NCI-H1105 (cell line): ENCODE data around the gene NLRC3.

Experiments used
- DNase-seq: peaks from one replicate; lab custom pipeline; 2025; lab: John Stamatoyannopoulos, UW

The NLRC3 gene

DNA sequence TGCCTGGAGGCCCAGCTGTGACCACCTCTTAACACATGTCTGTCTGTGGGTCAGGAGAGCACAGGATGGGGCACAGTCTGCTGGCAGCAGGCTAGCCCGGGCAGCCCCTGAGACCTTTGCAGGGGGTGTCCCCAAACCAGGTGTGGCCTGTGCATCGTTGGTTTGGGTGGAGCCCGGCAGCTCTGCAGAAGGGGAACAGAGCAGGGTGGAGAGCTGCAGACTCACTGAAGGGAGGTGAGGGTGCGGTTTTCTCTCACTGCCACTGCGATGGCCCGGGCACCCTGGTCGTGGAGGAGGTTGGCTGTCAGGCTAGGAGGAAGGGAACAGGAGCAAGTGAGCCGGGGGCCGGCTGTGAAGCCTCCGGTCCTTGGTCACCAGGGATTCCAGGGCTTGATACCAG, 28.8 kb downstream of the NLRC3 start:
- DNase-seq = no peak

GRCh38 chr16:3546986-3547682, 30.1 kb downstream of the NLRC3 start:
- DNase-seq = no peak

DNA sequence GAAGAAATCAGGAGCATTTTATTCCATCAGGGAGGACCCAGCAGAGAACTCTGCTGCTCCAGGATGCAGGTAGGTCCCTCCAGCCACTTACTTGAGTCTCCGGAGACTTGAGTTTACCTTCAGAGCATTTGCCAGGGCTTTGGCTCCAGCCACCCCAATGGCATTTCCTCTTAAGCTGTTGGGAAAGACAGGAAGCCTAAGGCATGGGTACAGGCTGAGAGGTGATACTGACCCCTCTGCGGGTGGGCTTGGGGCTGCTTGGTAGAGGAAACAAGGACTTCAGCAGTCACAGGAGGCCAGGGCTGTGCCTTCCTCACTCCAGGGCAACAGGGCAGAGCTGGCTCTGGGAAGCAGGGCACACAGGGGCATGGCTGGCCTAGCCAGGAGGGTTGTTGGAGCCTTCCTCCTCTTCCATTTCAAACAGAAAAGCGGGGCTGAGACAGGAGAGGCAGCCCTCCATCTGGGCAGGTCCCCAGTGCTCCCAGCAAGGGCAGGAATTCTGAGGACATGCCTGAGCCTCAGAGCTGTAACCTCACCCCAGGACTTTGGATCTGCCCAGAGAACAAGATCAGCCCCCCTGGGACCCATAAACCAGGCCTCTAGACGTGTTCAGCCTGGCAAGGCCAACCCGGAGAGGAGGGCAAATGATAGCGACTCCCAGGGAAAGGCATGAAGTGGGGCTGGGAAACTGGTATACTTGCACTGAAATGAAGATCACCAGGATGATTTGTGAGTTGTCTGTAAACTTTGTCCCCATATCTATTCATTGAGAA, 34.4 kb downstream of the NLRC3 start:
- DNase-seq = no peak

DNA sequence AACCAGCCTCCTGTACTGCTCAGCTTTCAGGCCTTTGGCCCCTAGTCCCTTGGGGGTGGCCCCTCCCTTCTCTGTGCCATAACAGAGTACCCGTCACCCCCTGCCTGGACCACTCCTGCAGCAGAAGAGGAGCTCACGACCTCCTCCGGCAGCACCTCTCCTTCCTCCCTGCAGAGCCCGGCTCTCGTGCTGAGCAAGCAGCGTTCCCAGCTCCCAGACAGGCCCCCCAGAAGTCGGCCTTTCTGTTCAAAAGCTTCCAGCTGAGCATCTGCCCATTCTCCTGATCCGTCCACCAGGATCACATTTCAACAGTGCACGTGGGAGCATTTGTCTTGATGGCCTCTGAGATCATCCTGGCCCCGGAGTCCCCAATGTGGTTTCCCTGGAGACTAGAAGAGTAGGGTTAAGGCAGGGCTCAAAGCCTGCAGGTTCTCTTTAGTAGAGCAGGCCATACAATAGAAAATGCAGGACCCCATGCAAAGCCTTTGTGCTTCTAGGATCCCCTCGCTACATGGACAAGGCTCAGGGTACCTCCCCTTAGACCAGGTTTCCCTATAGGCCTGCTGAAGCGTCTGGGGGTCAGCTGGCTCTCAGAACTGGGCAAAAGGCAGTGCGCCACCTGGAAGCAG, 35.6 kb downstream of the NLRC3 start:
- DNase-seq = no peak

DNA sequence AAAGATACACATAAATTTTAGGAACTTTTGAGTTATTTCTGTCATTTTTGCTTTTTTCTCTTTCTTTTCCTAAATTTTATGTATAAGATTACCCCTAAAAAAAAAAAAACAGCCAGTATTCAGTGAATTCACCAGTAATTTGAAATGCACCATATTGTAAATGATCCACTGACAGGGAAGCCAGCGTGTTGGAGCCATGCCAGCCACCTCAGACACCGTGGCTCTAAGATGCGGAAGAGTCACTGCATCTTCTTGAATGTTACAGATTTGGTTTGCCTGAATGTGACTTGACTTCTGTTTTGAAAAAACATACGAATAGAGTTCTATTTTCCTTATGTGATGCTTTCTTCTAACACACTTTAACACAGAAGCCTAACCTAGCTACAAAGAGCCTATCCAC, 39.0 kb downstream of the NLRC3 start:
- no peak for DNase-seq

DNA sequence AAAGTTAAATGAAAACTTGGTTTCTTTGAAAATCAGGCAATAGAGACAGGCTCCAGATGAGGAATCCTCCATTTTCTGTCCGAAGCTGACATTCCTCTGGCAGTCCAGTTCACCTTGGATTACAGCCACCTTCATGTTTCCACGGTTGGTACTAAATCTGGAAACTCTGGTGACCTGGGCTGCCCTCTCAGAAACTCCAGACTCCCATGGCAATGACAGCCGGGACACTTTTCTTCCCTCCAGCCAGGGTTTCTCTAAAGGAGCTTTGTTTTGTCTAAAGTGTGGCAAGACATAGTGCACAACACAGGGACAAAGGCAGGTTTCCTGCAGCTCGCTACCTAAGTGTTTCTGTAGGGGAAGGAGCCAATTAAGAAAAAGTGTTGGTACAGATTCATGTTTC, 40.4 kb downstream of the NLRC3 start:
- DNase-seq = no peak

- no peak for DNase-seq
Observed at GRCh38 chr16:3536271-3536731, 40.9 kb downstream of the NLRC3 start.

- DNase-seq = no peak
Observed at GRCh38 chr16:3534126-3534525, 43.1 kb downstream of the NLRC3 start.

DNA sequence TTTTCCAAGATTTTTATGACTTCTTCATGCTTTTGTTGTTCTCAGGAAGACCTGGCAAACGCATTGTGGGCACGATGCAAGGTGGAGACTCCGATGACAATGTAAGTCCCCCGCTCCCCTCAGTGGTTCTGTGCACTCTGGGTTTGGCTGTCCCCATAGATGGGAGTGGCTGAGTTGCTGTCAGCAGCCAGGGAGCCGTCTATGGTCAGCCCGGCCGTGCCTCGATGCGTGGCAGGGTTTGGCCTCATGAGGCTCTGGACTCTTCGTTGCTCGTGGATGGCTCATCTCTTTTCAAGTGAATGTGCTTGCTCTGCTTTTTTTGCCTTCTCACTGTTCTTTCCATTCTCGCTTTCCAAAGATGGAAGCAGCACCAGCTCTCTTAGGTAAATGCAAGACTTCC, 44.5 kb downstream of the NLRC3 start:
- DNase-seq = no peak

DNA sequence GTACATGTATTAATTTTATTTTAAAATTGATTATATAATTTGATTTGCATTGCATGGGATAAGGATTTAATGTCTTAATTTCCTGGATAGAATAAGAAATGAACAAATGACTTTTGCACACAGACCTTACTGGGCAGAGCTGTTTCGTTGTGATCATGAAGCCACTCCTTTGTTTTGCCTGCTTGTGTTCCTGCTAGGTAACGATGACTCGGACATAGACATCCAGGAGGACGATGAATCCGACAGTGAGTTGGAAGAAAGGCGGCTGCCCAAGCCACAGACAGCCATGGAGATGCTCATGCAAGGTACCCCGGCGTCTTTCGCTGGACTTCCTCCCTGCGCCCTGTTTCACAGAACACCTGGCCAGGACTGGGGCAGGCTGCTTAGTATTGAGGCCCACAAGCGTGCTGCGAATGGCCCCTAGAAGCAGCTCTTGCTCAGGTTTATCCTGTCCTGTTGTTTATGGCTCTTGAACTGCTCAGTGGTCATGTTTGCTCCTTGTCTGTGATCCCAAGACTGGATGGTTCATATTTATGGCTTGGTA, 46.8 kb downstream of the NLRC3 start:
- no peak for DNase-seq

- DNase-seq = no peak
Observed at GRCh38 chr16:3529175-3529574, 48.0 kb downstream of the NLRC3 start.

- no peak for DNase-seq
Observed at GRCh38 chr16:3528406-3528805, 48.8 kb downstream of the NLRC3 start.

DNA sequence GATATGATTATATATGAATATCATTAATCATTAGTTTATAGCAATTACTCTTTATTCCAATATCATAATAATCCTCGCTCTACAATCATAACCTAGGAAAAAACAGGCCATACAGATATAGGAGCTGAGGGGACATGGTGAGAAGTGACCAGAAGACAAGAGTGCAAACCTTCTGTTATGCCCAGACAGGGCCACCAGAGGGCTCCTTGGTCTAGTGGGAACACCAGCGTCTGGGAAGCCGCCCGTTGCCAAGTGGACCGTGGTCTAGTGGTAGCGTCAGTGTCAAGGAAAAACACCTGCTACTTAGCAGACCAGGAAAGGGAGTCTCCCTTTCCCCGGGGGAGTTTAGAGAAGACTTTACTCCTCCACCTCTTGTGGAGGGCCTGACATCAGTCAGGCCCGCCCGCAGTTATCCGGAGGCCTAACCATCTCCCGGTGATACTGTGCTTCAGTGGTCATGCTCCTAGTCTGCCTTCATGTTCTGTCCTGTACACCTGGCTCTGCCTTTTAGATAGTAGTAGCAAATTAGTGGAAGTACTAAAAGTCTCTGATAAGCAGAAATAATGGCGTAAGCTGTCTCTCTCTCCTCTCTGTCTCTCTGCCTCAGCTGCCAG, 49.9 kb downstream of the NLRC3 start:
- peak; percentile 18 for DNase-seq

GRCh38 chr16:3525951-3526350, 51.3 kb downstream of the NLRC3 start:
- no peak for DNase-seq

DNA sequence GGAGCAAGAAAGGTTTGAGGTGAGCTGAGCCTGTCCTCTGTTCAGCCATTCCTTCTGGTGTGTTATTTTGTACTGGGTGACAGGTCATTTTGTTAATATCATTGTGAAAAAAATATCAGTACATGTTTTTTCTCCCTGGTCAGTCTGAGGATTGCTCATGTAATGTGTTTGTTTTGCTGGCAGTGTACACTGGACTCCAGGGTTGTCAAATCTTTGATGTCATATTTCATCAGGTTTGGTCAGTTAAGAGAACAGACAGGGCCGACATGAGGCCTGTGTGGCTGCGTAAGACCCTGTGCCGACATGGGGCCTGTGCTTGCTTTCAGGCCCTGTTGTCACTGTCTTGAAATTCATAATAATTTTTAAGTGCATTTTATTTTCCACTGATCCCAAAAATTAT, 53.9 kb downstream of the NLRC3 start:
- DNase-seq = no peak

GRCh38 chr16:3520841-3521240, 56.4 kb downstream of the NLRC3 start:
- DNase-seq = no peak

DNA sequence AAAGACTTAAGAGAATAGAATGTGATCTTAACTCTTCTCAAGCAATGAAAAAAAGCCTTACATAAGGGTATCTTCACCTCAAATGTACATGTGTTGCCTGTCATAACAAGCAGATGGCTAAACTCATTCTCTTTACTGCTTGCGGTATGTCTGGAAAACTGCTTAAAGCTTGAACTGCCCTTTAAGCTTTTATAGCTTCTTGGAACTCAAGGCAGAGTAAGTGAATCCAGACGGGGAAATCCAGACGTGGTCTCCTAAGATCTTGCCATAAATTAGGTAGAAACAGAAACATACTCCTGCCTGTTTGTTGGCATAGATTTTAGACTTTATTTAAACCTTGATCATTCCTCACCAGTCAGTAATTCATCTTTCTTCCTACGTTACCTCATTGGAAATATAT, 56.8 kb downstream of the NLRC3 start:
- DNase-seq = no peak

- DNase-seq = no peak
Observed at GRCh38 chr16:3519581-3519980, 57.6 kb downstream of the NLRC3 start.

DNA sequence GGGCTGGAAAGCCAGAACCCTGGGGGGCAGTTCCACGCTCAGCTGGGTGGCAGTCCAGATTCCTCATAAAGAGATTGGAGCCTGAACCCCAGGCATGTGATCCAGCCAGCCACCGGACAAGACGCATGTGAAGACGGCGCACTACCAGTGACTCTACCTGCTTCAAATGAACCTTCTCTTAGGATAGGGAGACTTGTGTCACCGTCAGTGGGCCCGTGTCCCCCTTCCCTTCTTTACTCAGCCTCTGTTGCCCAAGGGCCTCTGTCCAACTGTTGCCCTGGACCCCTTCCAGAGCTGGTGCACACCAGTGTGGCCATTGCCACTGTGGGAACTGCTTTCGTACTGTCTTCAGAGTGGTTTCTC, 58.2 kb downstream of the NLRC3 start:
- no peak for DNase-seq

- DNase-seq = no peak
Observed at GRCh38 chr16:3518292-3518985, 58.8 kb downstream of the NLRC3 start.

GRCh38 chr16:3515897-3516296, 61.3 kb downstream of the NLRC3 start:
- DNase-seq = no peak

GRCh38 chr16:3514621-3515020, 62.6 kb downstream of the NLRC3 start:
- no peak for DNase-seq
